OCI-LY7 (cell line): ENCODE measurements around the gene SLC35E2B.

Experiments
- CTCF ChIP-seq: fragments of 200-600 bp; sonication (generic); conservative IDR thresholded peaks from 2 replicates; pipeline ENCODE4 v1.5.1; 2014; ENCODE audit warnings: mild to moderate bottlenecking, antibody characterized with exemption, low read length, moderate library complexity, mixed read lengths
- EZH2phosphoT487 ChIP-seq: fragments of 200-600 bp; sonication (generic); IDR thresholded peaks from 2 replicates; pipeline ENCODE4 v1.6.1; 2018; ENCODE audit warnings: low read depth, borderline replicate concordance, mild to moderate bottlenecking, mixed run types, antibody characterized with exemption, low read length, moderate library complexity, mixed read lengths

DNA sequence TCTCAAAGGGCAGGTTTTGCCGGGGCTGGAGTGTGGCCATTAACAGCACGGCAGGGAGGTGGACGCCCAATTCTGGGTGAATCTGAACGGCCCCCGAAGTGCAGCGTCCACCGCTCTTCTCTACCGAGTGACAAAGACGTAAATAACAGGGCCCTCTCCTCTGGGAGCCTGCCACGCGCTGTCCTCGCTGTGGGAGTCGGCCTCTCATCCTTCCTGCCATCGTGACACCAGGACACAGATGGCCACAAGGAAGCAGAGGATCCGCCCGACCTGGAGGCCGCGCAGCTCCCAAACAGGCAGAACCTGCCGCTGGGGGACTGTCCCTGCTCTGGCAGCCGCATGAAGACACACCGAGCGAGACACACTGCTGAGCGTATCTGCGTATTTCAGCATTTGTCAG, 21.7 kb downstream of the SLC35E2B start:
- TF ChIP-seq CTCF (no peak), EZH2phosphoT487 (no peak)
